GM21723 (cell line): ENCODE data around the gene TP53AIP1.

Experiments used
- ATAC-seq: cut with Tn5 transposase; IDR thresholded peaks from one replicate; pipeline ENCODE4 v1.9.1; 2021; ENCODE audit warnings: mild to moderate bottlenecking, moderate library complexity; ENCODE audit not compliant: unreplicated experiment

TP53AIP1 gene

GRCh38 chr11:128892866-128893565 is 49.7 kb downstream of the TP53AIP1 start:
- no peak for ATAC-seq

- no peak for ATAC-seq
These were observed 50.7 kb downstream of the TP53AIP1 start for GRCh38 chr11:128891913-128892398.

- ATAC-seq = no peak
These were observed 51.9 kb downstream of the TP53AIP1 start, which contains the start of gene KCNJ5 for GRCh38 chr11:128890543-128891368. Gene KCNJ5, plus strand, starts transcription at chr11:128891356. Its CDS starts 19,918 bp downstream, at chr11:128911274.

GRCh38 chr11:128890216-128890542 is 52.5 kb downstream of the TP53AIP1 start:
- ATAC-seq = no peak

- ATAC-seq = no peak
These were observed 52.9 kb downstream of the TP53AIP1 start for GRCh38 chr11:128889657-128890213.

- ATAC-seq = no peak
These were observed 54.4 kb downstream of the TP53AIP1 start for GRCh38 chr11:128888034-128888985.

GRCh38 chr11:128886406-128887124 is 56.1 kb downstream of the TP53AIP1 start:
- no peak for ATAC-seq
